Measurements from ENCODE around the gene NAPA.
"Not testable (repeated sequence)": the region's sequence is repeated elsewhere in the genome, so short reads cannot be mapped to it uniquely, and the experiment has no call there.

NAPA gene

GRCh38 chr19:47499863-47500830 is 14.7 kb downstream of the NAPA start:
- no peak for DNase-seq

GRCh38 chr19:47499371-47499770 is 15.5 kb downstream of the NAPA start:
- no peak for DNase-seq

DNA sequence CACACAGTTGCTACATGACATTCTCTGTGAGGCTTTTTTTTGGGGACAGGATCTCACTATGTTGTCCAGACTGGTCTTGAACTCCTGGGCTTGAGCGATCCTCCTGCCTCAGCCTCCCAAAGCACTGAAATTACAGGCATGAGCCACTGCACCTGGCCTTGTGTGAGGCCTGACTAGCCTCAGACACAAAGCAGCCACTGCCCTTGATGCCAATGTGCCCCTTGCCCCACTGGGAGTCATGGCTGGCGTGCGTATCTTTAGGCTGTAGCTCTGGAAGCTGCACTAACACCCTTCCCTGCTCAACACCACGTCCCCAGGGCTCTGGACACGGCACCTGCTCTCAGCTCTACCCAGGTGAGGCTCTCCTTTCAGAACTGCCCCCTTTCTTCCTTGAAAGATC is 16.3 kb downstream of the NAPA start:
- DNase-seq: no peak

- DNase-seq: no peak
Measured at GRCh38 chr19:47497821-47498520, 16.9 kb downstream of the NAPA start.

DNA sequence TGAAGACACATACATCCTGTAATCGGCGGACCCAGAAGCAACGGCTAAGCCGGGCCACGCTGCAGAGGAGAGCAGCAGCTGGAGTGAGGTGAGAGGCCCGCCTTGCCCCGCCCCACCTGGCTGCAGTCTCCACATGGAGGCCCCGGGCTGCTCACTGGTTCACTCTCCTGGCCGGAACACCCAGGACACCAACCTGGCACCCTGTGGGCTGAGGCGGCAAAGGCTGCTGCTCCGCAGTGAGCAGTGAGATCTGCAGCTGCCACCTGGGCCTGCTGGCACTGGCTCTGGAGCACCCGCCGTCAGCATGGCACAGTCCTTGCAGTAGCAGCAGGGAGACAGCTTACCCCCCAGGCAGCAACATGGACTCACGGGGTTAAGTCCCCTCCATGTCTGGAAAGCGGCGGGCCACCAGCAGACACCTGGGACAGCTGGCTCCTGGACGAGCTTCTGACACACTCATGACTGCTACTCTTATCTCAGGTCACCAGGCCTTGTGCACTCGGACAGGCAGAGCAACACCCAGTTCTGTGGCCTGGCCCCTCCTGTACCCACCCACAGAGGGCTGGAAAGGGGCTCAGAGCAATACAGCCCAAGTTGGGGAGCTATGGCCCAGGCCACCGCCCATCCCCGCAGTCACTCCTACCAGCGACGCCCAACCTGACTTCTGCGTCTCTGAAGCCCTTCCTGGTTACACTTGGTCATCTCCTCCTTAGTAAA is 17.7 kb downstream of the NAPA start:
- no peak for DNase-seq

DNA sequence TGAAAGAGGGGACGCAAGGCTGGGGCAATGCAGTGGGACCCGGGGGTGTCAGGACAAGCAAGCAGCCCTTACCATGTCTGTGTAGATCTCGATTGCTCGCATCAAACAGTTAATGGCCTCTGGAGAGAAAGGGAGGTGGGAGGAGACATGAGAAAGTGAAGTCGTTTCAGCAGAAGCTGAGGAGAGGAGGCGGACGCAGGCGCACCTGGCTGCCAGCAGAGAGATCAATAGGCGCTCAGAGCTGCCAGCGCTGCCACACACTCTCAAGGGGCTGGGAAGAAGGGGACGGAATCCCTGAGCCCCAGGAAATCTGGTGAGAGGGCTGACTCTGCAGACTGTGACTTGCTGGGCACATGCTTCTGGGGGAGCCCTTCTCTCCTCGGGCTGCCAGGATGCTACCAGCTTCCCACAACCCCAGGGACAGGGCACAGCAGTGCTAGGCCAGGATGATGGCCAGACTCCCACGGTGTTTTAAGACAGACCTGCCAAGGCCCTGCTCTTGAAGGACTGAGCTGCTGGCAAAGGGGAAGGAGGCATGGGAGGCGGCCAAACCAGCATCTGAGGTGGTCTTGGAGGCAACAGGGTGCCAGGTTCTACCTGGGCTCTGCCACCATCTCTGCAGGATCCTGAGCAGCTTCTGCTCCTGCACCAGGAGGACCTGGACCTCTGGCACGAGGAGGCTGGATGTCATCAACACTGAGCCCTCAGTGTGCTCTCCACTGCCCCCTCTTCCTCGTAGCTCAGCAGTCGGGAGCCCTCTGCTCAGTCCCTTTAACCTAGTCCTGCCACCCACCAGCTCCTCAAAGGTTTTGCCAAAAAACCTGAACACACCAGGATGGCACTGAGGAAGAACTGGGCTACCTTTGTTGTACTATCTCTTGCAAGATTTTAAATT is 19.1 kb downstream of the NAPA start:
- DNase-seq: no peak

GRCh38 chr19:47494729-47495128 is 20.1 kb downstream of the NAPA start:
- no peak for DNase-seq

- DNase-seq: no peak
Measured at GRCh38 chr19:47494211-47494547, 20.7 kb downstream of the NAPA start.

- no peak for DNase-seq
Measured at GRCh38 chr19:47493378-47494210, 21.3 kb downstream of the NAPA start.

- no peak for DNase-seq
Measured at GRCh38 chr19:47492571-47493377, 22.1 kb downstream of the NAPA start.

GRCh38 chr19:47492137-47492533 is 22.7 kb downstream of the NAPA start:
- no peak for DNase-seq

DNA sequence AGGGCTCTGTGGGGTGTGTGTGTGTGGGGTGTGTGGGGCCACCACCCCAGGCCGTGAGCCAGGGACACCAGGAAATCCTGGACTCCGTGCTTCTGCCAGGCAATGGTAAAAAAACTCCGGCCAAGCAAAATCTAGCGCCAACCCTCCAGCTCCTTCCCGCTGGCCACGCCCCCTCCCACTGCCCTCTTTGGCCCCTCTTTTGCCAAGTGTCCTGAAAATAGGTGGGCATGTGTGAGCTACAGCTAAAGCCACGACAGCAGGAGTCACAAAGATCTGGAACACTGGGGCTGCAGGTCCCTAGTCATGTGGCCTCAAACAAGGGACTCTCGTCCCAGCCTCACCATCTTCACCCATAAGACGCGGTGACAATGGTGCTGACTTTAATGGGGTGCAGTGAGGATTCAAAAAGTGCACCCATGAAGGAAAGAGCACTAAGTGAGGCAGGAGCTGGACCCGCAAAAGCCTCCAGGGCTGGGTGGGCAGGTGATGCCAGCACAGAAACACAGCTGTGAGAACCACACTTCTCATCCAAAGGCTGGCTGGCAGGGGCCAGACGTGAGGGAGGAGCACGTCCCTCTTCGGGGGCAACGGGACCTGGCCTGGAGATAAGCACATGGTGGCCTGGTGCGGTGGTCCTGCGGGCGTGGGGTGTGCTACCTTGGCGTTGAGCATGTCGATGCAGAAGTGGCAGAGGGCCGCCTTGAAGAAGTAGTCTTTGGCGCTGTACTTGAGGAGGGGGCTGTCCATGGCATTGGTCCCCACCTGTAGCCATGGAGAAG is 23.3 kb downstream of the NAPA start:
- DNase-seq: no peak

DNA sequence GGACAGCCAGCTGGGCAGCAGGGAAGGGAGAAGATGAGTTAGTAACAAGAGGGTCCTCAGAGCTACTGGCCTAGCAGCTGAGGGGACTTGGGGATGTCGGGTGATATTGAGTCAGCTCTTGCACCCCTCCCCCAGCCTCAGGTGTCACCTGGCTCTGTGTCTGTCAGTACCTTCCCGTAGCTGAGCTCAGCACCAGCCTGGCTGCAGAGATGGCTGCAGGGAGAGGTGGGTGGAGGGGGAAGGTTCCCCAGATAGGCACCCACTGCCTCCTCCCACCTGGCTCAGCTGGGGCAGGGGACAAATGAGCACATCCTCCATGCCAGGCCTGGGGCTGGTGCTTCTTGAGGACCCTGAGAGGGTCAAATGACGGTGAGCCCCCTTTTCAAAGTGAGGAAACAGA is 24.0 kb downstream of the NAPA start:
- DNase-seq: no peak

GRCh38 chr19:47490031-47490430 is 24.8 kb downstream of the NAPA start:
- DNase-seq: no peak

DNA sequence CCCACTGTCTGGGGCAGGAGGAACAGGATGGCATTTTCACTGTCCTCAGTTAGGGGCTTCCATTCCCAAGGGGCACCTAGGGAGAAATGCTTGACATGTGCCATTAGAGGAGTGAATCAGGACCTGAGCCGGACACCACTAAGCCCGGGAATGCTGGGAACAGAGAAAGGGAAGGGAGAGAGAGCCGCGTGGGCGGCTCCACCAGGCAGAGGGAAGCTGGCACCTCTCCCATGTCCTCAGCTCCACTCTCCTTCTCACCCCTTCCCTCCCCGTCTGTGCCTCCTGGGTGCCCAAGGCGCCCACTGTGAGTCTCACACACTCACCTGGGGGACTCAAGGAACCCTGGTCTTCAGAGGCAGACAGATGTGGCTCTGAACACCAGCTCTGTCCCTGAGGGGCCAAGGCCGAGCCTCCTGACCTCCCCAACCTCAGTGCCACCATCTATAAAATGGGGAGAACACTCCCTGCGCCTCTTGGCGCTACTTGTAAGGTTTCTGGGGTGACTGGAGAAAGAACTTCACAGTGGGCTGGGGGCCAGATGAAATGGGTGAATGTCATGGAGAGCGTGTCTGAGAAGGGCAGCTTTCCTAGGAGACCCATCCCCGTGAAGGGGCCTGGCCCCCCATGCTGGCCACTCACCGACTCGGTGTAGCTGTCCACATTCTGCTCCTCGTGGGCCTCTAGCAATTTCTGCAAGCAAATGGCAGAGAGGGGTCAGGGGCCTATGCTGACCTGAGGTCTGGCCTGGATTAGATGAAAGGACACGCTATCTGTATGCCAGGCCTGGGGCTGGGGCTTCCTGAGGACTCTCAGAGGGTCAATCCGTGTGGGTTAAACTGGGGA is 25.6 kb downstream of the NAPA start:
- DNase-seq: no peak

DNA sequence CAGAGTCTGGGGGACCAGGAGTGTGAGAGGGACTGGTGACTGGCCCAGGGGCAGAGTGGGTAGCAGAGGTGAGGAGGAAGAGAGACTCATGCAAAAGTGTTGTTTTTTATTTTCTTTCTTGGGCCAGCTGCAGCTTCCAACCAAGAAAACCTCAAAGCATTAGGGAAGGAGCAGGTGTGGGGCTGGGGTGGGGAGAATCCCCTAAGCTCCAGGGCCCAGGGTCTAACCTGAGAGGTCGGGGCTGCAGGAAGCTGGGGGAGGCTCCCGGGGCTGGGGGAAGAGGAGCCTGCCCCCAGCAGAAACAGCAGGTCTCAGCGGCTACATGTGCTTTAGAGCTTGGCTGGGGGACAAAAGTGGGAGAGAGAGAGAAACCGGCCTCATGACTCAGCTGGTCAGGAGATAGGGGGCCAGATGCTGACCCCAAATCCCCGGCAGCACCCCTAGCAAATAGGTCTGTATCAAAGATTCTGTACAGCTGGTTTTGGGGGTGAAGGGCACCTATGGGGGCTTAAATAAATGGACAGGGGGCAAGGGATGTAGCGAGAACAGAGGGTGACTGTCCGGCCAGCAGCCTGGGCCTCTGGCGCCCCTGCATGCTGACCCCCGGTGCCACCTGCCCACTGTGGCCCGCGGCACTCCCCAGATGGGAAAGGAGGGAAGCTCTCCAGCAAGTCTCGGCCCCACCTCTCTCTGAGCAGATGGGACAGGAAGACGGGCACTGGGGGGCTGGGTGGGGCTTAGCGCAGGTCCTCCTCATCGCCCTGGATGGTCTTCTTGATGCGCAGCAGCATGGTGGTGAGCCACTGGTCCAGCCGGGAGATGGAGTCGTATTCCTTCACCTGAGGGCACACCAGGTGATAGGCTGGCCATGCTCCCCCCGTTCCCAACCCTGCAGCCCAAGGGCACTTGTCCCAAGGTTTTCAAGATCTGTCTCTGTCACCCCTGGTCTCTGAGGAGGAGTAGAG is 27.0 kb downstream of the NAPA start:
- DNase-seq: no peak

GRCh38 chr19:47486900-47487299 is 28.0 kb downstream of the NAPA start:
- no peak for DNase-seq

DNA sequence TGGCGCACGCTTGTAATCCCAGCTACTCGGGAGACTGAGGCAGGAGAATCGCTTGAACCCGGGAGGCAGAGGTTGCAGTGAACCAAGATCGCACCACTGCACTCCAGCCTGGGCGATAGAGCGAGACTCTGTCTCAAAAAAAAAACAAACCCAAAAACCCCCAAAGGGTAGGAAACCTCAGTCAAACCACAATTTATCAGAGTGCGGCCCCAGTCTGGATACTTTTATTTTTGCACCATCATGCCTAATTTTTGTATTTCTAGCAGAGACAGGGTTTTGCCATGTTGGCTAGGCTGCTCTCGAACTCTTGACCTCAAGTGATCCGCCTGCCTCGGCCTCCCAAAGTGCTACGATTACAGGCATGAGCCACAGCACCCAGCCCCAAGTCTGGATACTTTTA is 28.6 kb downstream of the NAPA start:
- not testable (repeated sequence) for DNase-seq

Measured in NCI-H2081 treated with DMSO at 0.1 percent for 48 hours (cell line).